Measurements from ENCODE around the gene PPARD. TPM values are rescaled to one million over a fixed set of nuclear protein-coding genes. Genes with fewer than 3 reads are reported as not detected.

Gene PPARD
- total RNA-seq, 4 donors from 2014 or later, result 17.0 to 42.8 (median 28.2) TPM

DNA sequence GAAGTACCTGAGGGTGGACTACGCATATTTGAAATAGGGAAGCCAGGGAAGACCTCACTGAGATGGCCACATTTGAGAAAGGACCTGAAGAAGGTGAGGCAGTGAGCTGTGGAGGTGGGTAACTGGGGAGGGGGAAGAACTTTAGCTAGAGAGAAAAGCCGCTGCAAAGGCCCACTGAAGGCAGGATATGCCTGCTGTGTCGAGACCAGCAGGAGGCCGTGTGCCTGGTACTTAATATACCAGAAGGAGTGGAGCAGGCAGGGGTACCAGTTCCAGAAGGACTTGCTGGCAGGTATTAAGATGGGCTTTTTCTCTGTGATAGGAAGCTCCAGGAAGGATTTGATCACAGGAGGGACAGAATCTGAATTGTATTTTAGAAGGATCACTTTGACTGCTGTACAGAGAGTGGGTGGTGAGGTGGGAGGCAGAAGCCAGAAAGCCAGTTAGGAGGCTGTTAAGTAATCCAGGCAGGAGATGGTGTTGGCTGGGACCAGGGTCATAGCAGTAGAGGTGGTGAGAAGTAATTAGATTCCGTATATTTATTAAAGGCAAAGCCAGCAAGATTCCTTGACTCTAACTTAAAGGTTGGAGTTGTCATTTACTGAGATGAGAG lies 55.6 kb downstream of the PPARD start:
- Histone ChIP-seq H3K27me3 (no peaks in the 10 kb centered on the region), H3K36me3 (peaks cover 0 to 16% (median 0%) of the 10 kb centered on the region in 3 donors), H3K4me3 (no peak overlapping the region), H3K27ac (no peak overlapping the region), H3K4me1 (peaks cover 3 to 60% (median 8%) of the 10 kb centered on the region in 3 donors), H3K9me3 (no peaks in the 10 kb centered on the region)
- TF ChIP-seq POLR2A (IDR thresholded peaks at IDR 0.05), result no peak
- TF ChIP-seq CTCF (IDR thresholded peaks at IDR 0.05), result no peak
- DNase-seq, result no peak
- intact Hi-C loops (cut with DNase I), result no loop called here
- WGBS, 2 donors, result 91 to 92% methylated on average over 5 of the region's 5 CpGs

DNA sequence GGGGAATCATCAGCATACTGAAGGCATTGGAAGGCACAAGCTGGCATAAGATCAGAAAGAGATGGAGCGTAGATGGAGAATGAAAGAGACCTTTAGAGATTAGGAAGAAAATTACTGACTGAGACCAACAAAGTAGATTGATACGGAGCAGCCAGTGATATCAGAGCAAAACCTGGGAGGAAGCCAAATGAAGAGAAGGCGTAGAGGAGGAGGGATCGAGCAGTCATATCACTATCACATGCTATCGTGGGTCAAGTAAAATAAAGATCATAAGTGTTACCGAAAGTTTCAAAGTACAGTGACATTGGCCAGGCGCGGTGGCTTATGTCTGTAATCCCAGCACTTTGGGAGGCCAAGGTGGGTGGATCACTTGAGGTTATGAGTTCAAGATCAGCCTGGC lies 56.2 kb downstream of the PPARD start:
- intact Hi-C loops (cut with DNase I), result no loop called here
- peaks cover 0 to 16% (median 0%) of the 10 kb centered on the region in 3 donors for H3K36me3 ChIP-seq
- H3K27ac ChIP-seq, result no peak overlapping the region
- H3K4me3 ChIP-seq, result no peak overlapping the region
- TF ChIP-seq CTCF (IDR thresholded peaks at IDR 0.05) (no peak), POLR2A (IDR thresholded peaks at IDR 0.05) (no peak)
- WGBS, 2 donors, result 92 to 93% methylated on average over 8 of the region's 8 CpGs
- H3K27me3 ChIP-seq, result no peaks in the 10 kb centered on the region
- H3K4me1 ChIP-seq, result peaks cover 0 to 54% (median 2%) of the 10 kb centered on the region in 3 donors
- no peak for DNase-seq
- no peaks in the 10 kb centered on the region for H3K9me3 ChIP-seq

DNA sequence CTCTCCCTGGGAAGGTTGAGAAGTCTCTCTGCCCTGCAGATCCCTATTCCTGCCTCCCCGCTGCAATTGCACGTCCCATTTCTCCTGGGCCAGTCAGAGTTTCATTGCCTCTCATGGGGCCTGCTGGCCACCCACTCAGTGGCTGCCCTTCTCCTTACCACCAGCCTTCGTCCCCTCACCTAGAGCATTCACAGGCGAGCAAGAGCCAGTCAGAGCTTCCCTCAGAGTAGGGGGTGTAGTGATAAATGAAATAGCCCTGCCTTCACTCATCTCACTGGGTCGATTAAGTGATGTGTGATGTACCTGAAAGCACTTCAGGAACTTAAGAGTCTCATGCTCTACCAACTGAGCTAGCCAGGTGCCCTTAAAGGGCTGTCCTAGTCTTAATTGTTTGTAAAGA lies 57.8 kb downstream of the PPARD start:
- no peak for DNase-seq
- H3K4me1 ChIP-seq, result peaks cover 0 to 38% (median 0%) of the 10 kb centered on the region in 3 donors
- no peak for TF ChIP-seq POLR2A (IDR thresholded peaks at IDR 0.05)
- no peak for TF ChIP-seq CTCF (IDR thresholded peaks at IDR 0.05)
- 83 to 95% methylated on average over 1 to 5 of the region's 5 CpGs for WGBS, 2 donors
- intact Hi-C loops (cut with DNase I), result no loop called here
- no peak overlapping the region for H3K4me3 ChIP-seq
- no peaks in the 10 kb centered on the region for H3K27me3 ChIP-seq
- H3K27ac ChIP-seq, result peak overlapping the region in 3 of 4 donors; percentile 44 to 64 (median 63)
- peaks cover 0 to 16% (median 0%) of the 10 kb centered on the region in 3 donors for H3K36me3 ChIP-seq
- no peaks in the 10 kb centered on the region for H3K9me3 ChIP-seq

DNA sequence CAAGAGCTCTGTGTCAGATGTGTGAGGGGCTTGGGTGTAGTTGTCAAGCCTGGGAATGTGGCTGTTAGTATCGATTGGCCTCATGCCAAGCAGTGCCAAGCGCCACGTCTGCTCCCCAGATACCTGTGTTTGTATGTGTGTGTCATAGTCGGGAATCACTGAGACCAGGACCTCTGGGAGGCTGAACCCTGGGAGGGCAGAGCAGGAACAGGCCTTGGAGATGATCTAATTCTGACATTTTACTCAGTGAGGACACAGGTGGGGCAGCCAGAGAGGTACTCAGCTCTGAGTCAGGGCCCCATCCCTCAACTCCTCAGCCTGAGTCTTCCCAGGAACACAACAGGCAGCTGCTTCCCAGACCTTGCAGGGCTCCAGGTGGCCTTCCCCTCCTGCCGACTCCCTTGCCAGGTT lies 58.5 kb downstream of the PPARD start:
- 39 to 42% methylated on average over 4 to 5 of the region's 5 CpGs for WGBS, 2 donors
- TF ChIP-seq CTCF (IDR thresholded peaks at IDR 0.05) (no peak), POLR2A (IDR thresholded peaks at IDR 0.05) (peak in 1 of 4 donors; percentile 15)
- Histone ChIP-seq H3K27me3 (no peaks in the 10 kb centered on the region), H3K4me3 (no peak overlapping the region), H3K9me3 (no peaks in the 10 kb centered on the region), H3K4me1 (peaks cover 0 to 34% (median 0%) of the 10 kb centered on the region in 3 donors), H3K27ac (peak overlapping the region in 3 of 4 donors; percentile 44 to 64 (median 63)), H3K36me3 (peaks cover 0 to 16% (median 0%) of the 10 kb centered on the region in 3 donors)
- intact Hi-C loops (cut with DNase I), result no loop called here
- DNase-seq, result no peak

DNA sequence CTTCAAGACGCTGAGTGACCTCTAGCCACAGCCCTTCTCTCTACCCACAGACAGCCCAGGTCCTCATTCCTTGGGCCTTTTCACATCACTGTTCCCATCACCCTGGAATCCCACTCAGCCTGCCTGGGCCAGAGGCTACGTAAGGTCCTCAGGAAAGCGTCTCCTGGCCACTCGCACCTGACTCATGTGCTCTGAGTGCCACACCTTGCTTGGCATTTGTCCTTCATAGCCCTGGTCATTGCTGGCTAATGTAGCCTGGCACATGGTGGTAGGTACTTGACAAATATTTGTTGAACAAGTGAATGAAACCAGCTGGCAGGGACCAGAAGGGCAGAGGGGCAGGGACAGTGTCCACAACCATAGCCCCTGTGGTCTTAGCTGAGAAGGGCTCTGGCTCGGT lies 59.2 kb downstream of the PPARD start:
- Histone ChIP-seq H3K27ac (peak overlapping the region in 3 of 4 donors; percentile 36 to 63 (median 44)), H3K4me1 (peaks cover 0 to 33% (median 0%) of the 10 kb centered on the region in 3 donors), H3K27me3 (no peaks in the 10 kb centered on the region), H3K4me3 (no peak overlapping the region), H3K36me3 (peaks cover 0 to 16% (median 0%) of the 10 kb centered on the region in 3 donors), H3K9me3 (no peaks in the 10 kb centered on the region)
- WGBS, 2 donors, result 75 to 88% methylated on average over 5 of the region's 5 CpGs
- no peak for DNase-seq
- TF ChIP-seq CTCF (IDR thresholded peaks at IDR 0.05) (no peak), POLR2A (IDR thresholded peaks at IDR 0.05) (no peak)
- intact Hi-C loops (cut with DNase I), result no loop called here
